HEK293T (cell line): ENCODE data around the gene NOVA2.

Experiments
- BHLHE40 ChIP-seq: fragments of 450-650 bp; IDR thresholded peaks from 2 replicates; pipeline ENCODE4 v1.6.1; 2016; ENCODE audit warnings: mild to moderate bottlenecking, moderate library complexity, borderline replicate concordance
- CTBP1 ChIP-seq: fragments of 450-650 bp; IDR thresholded peaks from 2 replicates; pipeline ENCODE4 v1.6.1; 2016; ENCODE audit warnings: borderline replicate concordance
- ELF4 ChIP-seq: fragments of 450-650 bp; IDR thresholded peaks from 2 replicates; pipeline ENCODE4 v1.6.1; 2017; ENCODE audit warnings: antibody characterized with exemption
- FOXA1 ChIP-seq: fragments of 450-650 bp; IDR thresholded peaks from 2 replicates; pipeline ENCODE4 v1.6.1; 2016; ENCODE audit warnings: mild to moderate bottlenecking
- FOXM1 ChIP-seq: fragments of 450-650 bp; IDR thresholded peaks from 2 replicates; pipeline ENCODE4 v1.6.1; 2017; ENCODE audit warnings: mild to moderate bottlenecking, borderline replicate concordance
- LEF1 ChIP-seq: fragments of 450-650 bp; IDR thresholded peaks from 2 replicates; pipeline ENCODE4 v1.6.1; 2017; ENCODE audit warnings: mild to moderate bottlenecking, borderline replicate concordance
- NFRKB ChIP-seq: fragments of 450-650 bp; IDR thresholded peaks from 2 replicates; pipeline ENCODE4 v1.6.1; 2016; ENCODE audit warnings: mild to moderate bottlenecking, moderate library complexity
- PKNOX1 ChIP-seq: fragments of 450-650 bp; IDR thresholded peaks from 2 replicates; pipeline ENCODE4 v1.6.1; 2016
- SP1 ChIP-seq: fragments of 450-650 bp; IDR thresholded peaks from 2 replicates; pipeline ENCODE4 v1.6.1; 2017
- SUZ12 ChIP-seq: fragments of 450-650 bp; IDR thresholded peaks from 2 replicates; pipeline ENCODE4 v1.6.1; 2016; ENCODE audit warnings: mild to moderate bottlenecking
- TARDBP ChIP-seq: fragments of 450-650 bp; IDR thresholded peaks from 2 replicates; pipeline ENCODE4 v1.6.1; 2016

- no peak for TF ChIP-seq SP1
- no peak for TF ChIP-seq SUZ12
- TF ChIP-seq CTBP1 = no peak
- no peak for TF ChIP-seq NFRKB
- TF ChIP-seq FOXA1 = no peak
- TF ChIP-seq BHLHE40 = no peak
- TF ChIP-seq PKNOX1 = no peak
- no peak for TF ChIP-seq FOXM1
- TF ChIP-seq LEF1 = no peak
- no peak for TF ChIP-seq ELF4
- TF ChIP-seq TARDBP = no peak
These were observed 82.8 kb downstream of the NOVA2 start for GRCh38 chr19:45890877-45891276.
